ENCODE results near the gene AS3MT.

The AS3MT gene

GRCh38 chr10:102917962-102918816 lies 48.9 kb downstream of the AS3MT start, which contains the start of gene CNNM2 (continued):
- TF ChIP-seq ZNF677 (tag by site-specific recombination; IDR thresholded peaks at IDR 0.05) (peak; percentile 14; the same call in 1 of the 2 replicates), ZBTB17 (tag by site-specific recombination; IDR thresholded peaks at IDR 0.05) (peak; percentile 69; the same call in 1 of the 2 replicates), ZNF610 (tag by site-specific recombination; IDR thresholded peaks at IDR 0.05; ENCODE audit: borderline replicate concordance) (peak; percentile 98), ZNF311 (tag by site-specific recombination; IDR thresholded peaks at IDR 0.05; ENCODE audit: borderline replicate concordance) (no peak), ZNF292 (tag by site-specific recombination; IDR thresholded peaks at IDR 0.05; ENCODE audit: borderline replicate concordance, low read depth) (no peak), ZBTB44 (tag by site-specific recombination; IDR thresholded peaks at IDR 0.05) (peak; percentile 65), ZNF692 (tag by site-specific recombination; IDR thresholded peaks at IDR 0.05) (peak; percentile 28; the same call in 1 of the 2 replicates), SP3 (tag by site-specific recombination; IDR thresholded peaks at IDR 0.05) (peak; percentile 100), AEBP2 (tag by site-specific recombination; IDR thresholded peaks at IDR 0.05; ENCODE audit: borderline replicate concordance) (no peak), ZNF341 (tag by site-specific recombination; IDR thresholded peaks at IDR 0.05; ENCODE audit: low read depth) (peak; percentile 76), CTCF (tag by site-specific recombination; IDR thresholded peaks at IDR 0.05) (peak; percentile 89), ZSCAN30 (tag by site-specific recombination; IDR thresholded peaks at IDR 0.05) (peak; percentile 76; the same call in 1 of the 2 replicates), FEZF1 (tag by site-specific recombination; IDR thresholded peaks at IDR 0.05) (no peak), ZNF513 (tag by site-specific recombination; IDR thresholded peaks at IDR 0.05) (peak; percentile 43; the same call in 1 of the 2 replicates), ZBTB26 (tag by site-specific recombination; optimal IDR thresholded peaks at IDR 0.05) (peak; percentile 80), GLIS1 (tag by site-specific recombination; IDR thresholded peaks at IDR 0.05) (peak; percentile 77), ZNF600 (tag by site-specific recombination; IDR thresholded peaks at IDR 0.05) (peak; percentile 77), ZNF76 (tag by site-specific recombination; IDR thresholded peaks at IDR 0.05; ENCODE audit: borderline replicate concordance, low read depth) (peak; percentile 84), ZFP3 (tag by site-specific recombination; IDR thresholded peaks at IDR 0.05; ENCODE audit: low read depth) (no peak), KLF9 (tag by site-specific recombination; IDR thresholded peaks at IDR 0.05; ENCODE audit: low read depth) (peak; percentile 98), SP2 (tag by site-specific recombination; IDR thresholded peaks at IDR 0.05) (peak; percentile 100), ZNF221 (tag by site-specific recombination; IDR thresholded peaks at IDR 0.05; ENCODE audit: borderline replicate concordance) (no peak), ZNF707 (tag by site-specific recombination; IDR thresholded peaks at IDR 0.05) (no peak), ZNF37A (tag by site-specific recombination; IDR thresholded peaks at IDR 0.05) (0 out of 2 replicates have a peak, but pooled peaks have one; percentile 36), ZNF302 (tag by site-specific recombination; IDR thresholded peaks at IDR 0.05; ENCODE audit: low read depth) (no peak), ZEB2 (tag by site-specific recombination; IDR thresholded peaks at IDR 0.05) (peak; percentile 90; the same call in 1 of the 2 replicates)
